ENCODE measurements around the gene ACAP2. TPM values are rescaled to one million over a fixed set of nuclear protein-coding genes. Genes with fewer than 3 reads are reported as not detected.

ACAP2 gene
- total RNA-seq, 1 experiment from 2014 or later, result 42.9 TPM

- CTCF ChIA-PET, result interaction anchor here (4.1 kb wide), 1 partner anchor 15 kb away, joined by 34 read pairs; the partner anchor contains the start of gene XXYLT1
- peaks cover 28% of the 10 kb centered on the region for H3K4me1 Mint-ChIP-seq (ENCODE audit: low read depth, unreplicated experiment)
- H3K9me3 Mint-ChIP-seq (ENCODE audit: unreplicated experiment), result no peaks in the 10 kb centered on the region
- no peaks in the 10 kb centered on the region for H3K27me3 Mint-ChIP-seq (ENCODE audit: insufficient read depth, unreplicated experiment)
- POLR2A ChIA-PET, result interaction anchor here (1.0 kb wide), 1 partner anchor 11 kb away, joined by 3 read pairs; no protein-coding TSS in a partner anchor
- no TSS peak for BruUV-seq (replicated peaks)
- intact Hi-C loops (cut with micrococcal nuclease; ENCODE audit: unreplicated experiment), result no loop called here
- Histone ChIP-seq H3K4me3 (ENCODE audit: low read depth, low read length) (no peak overlapping the region), H3K4me1 (peaks cover 56% of the 10 kb centered on the region), H3K36me3 (ENCODE audit: control insufficient read depth, insufficient read depth, low read length) (0 out of 2 replicates have a peak, but pooled peaks cover 1% of the 10 kb centered on the region), H3K9me3 (0 out of 2 replicates have a peak, but pooled peaks cover 3% of the 10 kb centered on the region), H3K27me3 (replicated peaks; ENCODE audit: control insufficient read depth, insufficient read depth, low read length) (no peaks in the 10 kb centered on the region)
- H3K27ac Mint-ChIP-seq (ENCODE audit: unreplicated experiment), result no peak overlapping the region
- peaks cover 22% of the 10 kb centered on the region for H3K36me3 Mint-ChIP-seq (ENCODE audit: insufficient read depth, unreplicated experiment)
- H3K4me3 Mint-ChIP-seq (ENCODE audit: unreplicated experiment), result peak overlapping the region; percentile 4
- DNase-seq, result no peak
- no peak for TF ChIP-seq CTCF (IDR thresholded peaks at IDR 0.05; ENCODE audit: insufficient read depth in 1 of 2, low read depth in 1 of 2, low read length in 1 of 2, severe bottlenecking in 1 of 2, unreplicated experiment in 1 of 2)
Measured at GRCh38 chr3:195286115-195286872, 156.5 kb downstream of the ACAP2 start.

GRCh38 chr3:195285372-195285771 is 157.4 kb downstream of the ACAP2 start:
- Mint-ChIP-seq H3K4me1 (ENCODE audit: low read depth, unreplicated experiment) (peaks cover 28% of the 10 kb centered on the region), H3K9me3 (ENCODE audit: unreplicated experiment) (no peaks in the 10 kb centered on the region), H3K27me3 (ENCODE audit: insufficient read depth, unreplicated experiment) (no peaks in the 10 kb centered on the region), H3K27ac (ENCODE audit: unreplicated experiment) (no peak overlapping the region), H3K36me3 (ENCODE audit: insufficient read depth, unreplicated experiment) (peaks cover 22% of the 10 kb centered on the region), H3K4me3 (ENCODE audit: unreplicated experiment) (peak overlapping the region; percentile 31)
- Histone ChIP-seq H3K9me3 (no peaks in the 10 kb centered on the region), H3K36me3 (ENCODE audit: control insufficient read depth, insufficient read depth, low read length) (0 out of 2 replicates have a peak, but pooled peaks cover 1% of the 10 kb centered on the region), H3K4me3 (ENCODE audit: low read depth, low read length) (no peak overlapping the region), H3K27me3 (replicated peaks; ENCODE audit: control insufficient read depth, insufficient read depth, low read length) (no peaks in the 10 kb centered on the region), H3K4me1 (peaks cover 56% of the 10 kb centered on the region)
- BruUV-seq (replicated peaks), result no TSS peak
- no peak for DNase-seq
- CTCF ChIA-PET, result interaction anchor here (4.1 kb wide), 1 partner anchor 14 kb away, joined by 34 read pairs; the partner anchor contains the start of gene XXYLT1
- no peak for TF ChIP-seq CTCF (IDR thresholded peaks at IDR 0.05; ENCODE audit: insufficient read depth in 1 of 2, low read depth in 1 of 2, low read length in 1 of 2, severe bottlenecking in 1 of 2, unreplicated experiment in 1 of 2)
- POLR2A ChIA-PET, result no interaction called here
- intact Hi-C loops (cut with micrococcal nuclease; ENCODE audit: unreplicated experiment), result loop anchor here (1.0 kb wide), 2 partner anchors 12 to 14 kb away; partner anchors contain the start of gene XXYLT1

GRCh38 chr3:195284842-195285241 is 158.0 kb downstream of the ACAP2 start:
- intact Hi-C loops (cut with micrococcal nuclease; ENCODE audit: unreplicated experiment), result loop anchor here (1.0 kb wide), 2 partner anchors 12 to 14 kb away; partner anchors contain the start of gene XXYLT1
- Mint-ChIP-seq H3K4me3 (ENCODE audit: unreplicated experiment) (peak overlapping the region; percentile 31), H3K4me1 (ENCODE audit: low read depth, unreplicated experiment) (peaks cover 28% of the 10 kb centered on the region), H3K27ac (ENCODE audit: unreplicated experiment) (no peak overlapping the region), H3K27me3 (ENCODE audit: insufficient read depth, unreplicated experiment) (no peaks in the 10 kb centered on the region), H3K9me3 (ENCODE audit: unreplicated experiment) (no peaks in the 10 kb centered on the region), H3K36me3 (ENCODE audit: insufficient read depth, unreplicated experiment) (peaks cover 22% of the 10 kb centered on the region)
- ChIA-PET POLR2A (interaction anchor here (0.5 kb wide), 1 partner anchor 157 kb away, joined by 4 read pairs; no protein-coding TSS in a partner anchor), CTCF (interaction anchor here (4.1 kb wide), 1 partner anchor 14 kb away, joined by 34 read pairs; the partner anchor contains the start of gene XXYLT1)
- Histone ChIP-seq H3K4me1 (peaks cover 56% of the 10 kb centered on the region), H3K4me3 (ENCODE audit: low read depth, low read length) (no peak overlapping the region), H3K36me3 (ENCODE audit: control insufficient read depth, insufficient read depth, low read length) (0 out of 2 replicates have a peak, but pooled peaks cover 1% of the 10 kb centered on the region), H3K9me3 (no peaks in the 10 kb centered on the region), H3K27me3 (replicated peaks; ENCODE audit: control insufficient read depth, insufficient read depth, low read length) (no peaks in the 10 kb centered on the region)
- BruUV-seq (replicated peaks), result no TSS peak
- peak in 1 of 2 experiments; percentile 61 for DNase-seq
- no peak for TF ChIP-seq CTCF (IDR thresholded peaks at IDR 0.05; ENCODE audit: insufficient read depth in 1 of 2, low read depth in 1 of 2, low read length in 1 of 2, severe bottlenecking in 1 of 2, unreplicated experiment in 1 of 2)

All from Caco-2 (cell line).